GM19395 (cell line): ENCODE measurements around the gene MYBPHL.

Experiments
- ATAC-seq: cut with Tn5 transposase; IDR thresholded peaks from one replicate; pipeline ENCODE4 v1.9.1; 2021; ENCODE audit warnings: mild to moderate bottlenecking, moderate library complexity; ENCODE audit not compliant: unreplicated experiment

The MYBPHL gene

DNA sequence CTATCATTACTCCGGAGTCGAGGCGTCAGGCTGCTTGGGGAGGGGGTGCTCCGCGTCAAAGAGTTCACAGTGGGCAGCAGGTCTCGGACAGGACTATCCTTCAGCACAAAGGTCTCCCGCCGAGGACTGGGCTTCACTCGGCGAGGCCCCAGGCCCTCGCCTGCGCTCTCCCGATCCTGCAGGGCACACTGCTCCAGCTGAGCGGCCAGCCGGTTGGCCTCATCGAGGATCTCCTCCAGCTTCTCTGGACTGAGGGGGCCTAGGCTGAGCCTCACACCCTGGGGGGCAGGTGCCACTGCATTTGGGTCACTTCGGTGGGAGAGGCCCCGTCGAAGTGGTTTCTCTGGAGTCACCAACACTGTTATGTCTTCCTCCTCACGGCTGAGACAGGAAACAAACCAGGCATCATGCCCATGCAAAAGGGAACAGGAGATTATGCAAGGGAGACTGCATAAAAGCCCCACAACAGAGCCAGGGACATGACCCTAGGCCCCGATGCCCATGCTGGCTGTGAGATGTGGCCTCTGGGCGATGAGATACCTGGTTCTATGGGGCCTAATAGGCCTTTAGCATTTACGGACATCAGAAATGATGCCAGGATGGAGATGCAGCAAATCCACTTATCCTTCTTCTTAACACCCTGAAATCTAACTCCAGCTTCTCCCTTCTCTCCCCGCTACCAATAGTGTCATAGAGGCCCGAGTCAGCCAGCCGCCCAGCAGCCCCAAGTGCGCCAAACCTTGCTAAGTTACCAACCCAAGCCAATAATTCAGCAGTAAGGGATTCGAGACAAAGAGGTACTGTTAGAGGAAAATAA, 24.9 kb downstream of the MYBPHL start:
- no peak for ATAC-seq

DNA sequence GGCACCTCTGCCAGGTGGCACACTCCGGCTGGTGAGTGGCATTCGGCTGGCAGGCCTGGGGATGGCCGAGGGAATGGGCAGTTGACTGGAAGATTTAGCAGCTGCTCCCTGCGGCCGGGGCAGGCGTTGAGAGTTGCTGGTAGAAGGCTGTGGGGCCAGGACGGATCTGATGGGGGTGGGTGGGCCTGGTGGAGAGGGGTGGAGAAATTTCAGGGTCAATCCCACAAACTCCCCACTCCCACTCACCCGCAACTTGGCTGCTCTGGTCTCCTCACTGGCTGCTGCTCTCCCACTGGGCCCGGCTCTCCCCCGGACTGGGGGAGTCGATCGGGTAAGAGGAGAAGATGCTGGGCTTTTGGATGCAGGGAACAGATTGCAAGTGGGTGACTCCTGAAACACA, 25.9 kb downstream of the MYBPHL start:
- no peak for ATAC-seq

DNA sequence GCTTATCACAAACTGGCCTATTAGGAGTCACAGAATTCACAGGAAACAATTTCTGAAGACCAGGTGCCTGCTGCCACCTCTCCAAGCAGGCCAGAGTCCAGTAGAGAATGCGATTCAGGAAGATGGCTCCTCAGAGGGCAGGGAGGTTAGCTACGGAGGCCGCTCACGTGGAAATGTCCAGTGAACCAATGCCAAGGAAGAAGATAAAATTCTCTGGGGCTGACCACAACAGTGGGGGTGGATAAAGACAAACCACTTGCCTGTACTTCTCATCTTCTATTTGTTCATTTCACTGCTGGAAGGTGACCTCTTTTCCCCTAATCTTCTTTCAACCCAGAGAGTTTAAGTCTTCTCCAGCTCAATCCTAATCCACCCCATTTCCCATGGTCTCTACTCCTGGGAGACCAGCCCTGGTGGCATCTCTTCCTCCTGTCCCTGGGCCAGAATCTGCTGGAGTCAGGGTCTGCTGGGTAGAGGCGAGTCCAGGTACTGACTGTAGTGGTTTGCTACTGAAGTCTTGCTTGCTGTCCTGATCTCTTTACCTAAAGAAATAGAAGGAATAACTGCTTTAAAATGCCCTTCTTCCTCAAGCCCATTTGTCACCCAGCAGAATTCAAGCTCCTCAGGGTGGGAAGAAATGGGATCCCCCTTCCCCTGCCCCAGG, 27.1 kb downstream of the MYBPHL start:
- no peak for ATAC-seq

DNA sequence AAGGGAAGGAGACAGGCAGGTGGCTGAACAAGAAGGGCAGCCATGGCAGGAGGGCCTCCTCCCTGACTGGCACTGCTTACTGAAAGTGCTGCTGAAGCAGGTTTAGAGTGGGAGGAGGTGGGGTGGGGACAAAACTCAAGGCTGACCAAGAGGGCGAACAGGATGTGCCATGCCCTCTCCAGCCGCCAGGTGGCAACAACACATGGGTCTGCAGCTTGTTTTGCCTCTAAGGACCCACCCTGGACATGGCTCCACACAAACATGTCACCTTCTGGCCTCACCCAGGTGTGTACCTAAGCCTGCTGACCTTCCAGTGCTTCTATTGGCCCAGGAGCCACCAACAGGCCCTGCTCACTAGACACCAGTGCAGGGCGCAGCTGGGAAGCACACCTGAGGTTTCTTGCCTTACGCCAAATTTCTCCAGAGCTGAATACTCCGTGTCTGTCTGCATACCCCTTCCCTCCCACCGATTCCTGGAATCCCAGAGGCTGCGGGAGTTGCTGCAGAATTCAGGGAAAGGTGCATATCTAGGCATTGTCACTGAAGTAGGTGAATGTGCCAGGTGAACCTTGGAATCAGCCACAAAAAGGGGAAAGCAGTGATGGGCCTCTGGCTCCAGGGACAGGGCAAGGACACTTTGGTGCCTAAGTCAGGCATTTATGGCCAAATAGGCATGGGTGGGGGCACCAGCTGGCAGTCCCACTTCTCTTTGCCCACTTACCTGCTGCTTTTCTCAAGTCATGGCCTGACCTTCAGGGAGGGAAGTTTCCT, 29.2 kb downstream of the MYBPHL start:
- ATAC-seq, result peak; percentile 93

DNA sequence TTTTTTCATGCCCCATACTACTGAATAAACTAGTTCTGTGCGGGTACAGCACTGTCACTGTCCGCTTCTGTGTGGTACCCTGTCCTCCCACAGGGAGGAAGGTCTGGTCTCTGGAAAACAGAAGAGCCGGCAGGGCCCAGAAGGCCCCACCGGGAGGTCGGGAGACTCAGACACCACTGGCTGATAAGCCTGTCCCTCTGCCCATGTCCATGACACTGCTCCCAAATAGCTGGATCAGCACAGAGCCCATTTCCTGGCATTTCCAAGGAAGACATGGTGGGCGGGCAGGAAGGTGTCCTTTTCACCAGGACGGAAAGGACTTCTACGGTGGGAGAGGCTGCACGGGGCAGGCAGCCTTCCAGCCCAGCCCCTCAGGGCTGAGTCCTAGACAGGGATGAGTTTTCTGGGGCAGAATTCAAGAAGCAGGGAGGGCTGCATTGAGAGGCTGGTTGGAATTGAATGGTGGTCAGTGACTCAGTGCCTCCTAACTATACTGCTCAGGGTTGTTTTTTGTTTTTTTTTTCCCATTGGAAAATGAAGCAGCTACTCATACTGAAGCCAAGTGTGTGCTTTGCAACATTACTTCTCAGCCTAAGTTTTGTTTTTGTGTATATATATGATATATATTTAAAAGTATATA, 31.0 kb downstream of the MYBPHL start:
- no peak for ATAC-seq

DNA sequence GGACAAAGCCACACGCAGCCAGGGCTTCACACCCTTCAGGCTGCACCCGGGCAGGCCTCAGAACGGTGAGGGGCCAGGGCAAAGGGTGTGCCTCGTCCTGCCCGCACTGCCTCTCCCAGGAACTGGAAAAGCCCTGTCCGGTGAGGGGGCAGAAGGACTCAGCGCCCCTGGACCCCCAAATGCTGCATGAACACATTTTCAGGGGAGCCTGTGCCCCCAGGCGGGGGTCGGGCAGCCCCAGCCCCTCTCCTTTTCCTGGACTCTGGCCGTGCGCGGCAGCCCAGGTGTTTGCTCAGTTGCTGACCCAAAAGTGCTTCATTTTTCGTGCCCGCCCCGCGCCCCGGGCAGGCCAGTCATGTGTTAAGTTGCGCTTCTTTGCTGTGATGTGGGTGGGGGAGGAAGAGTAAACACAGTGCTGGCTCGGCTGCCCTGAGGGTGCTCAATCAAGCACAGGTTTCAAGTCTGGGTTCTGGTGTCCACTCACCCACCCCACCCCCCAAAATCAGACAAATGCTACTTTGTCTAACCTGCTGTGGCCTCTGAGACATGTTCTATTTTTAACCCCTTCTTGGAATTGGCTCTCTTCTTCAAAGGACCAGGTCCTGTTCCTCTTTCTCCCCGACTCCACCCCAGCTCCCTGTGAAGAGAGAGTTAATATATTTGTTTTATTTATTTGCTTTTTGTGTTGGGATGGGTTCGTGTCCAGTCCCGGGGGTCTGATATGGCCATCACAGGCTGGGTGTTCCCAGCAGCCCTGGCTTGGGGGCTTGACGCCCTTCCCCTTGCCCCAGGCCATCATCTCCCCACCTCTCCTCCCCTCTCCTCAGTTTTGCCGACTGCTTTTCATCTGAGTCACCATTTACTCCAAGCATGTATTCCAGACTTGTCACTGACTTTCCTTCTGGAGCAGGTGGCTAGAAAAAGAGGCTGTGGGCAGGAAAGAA, 32.0 kb downstream of the MYBPHL start:
- ATAC-seq, result no peak

DNA sequence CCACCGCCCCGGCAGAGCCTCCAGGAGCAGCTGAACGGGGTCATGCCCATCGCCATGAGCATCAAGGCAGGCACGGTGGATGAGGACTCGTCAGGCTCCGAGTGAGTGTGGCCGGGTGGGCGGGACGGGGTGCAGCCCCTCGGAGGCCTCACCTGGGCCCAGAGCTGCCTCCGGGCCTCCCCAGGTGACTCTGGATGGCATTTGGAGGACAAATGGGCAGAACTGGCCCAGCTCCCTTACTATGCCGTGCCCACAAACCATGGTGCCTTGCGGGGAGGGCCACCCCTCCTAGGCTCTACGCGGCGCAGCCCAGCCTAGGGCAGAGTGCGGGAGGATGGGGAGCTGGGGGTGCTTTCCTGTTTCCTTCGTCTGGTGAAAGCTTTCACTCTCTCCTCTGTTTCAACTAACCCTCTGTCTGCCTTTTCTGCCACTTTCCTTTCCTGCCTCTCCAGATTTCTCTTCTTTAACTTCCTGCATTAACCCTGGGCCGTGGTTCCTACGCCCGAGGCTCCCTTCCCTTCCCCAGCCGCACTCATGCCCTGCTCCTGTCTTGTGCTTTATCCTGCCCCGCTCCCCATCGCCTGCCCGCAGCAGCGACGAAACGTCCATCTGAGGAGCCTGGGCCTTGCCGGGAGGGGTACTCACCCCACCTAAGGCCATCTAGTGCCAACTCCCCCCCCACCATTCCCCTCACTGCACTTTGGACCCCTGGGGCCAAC, 33.1 kb downstream of the MYBPHL start:
- ATAC-seq, result no peak

DNA sequence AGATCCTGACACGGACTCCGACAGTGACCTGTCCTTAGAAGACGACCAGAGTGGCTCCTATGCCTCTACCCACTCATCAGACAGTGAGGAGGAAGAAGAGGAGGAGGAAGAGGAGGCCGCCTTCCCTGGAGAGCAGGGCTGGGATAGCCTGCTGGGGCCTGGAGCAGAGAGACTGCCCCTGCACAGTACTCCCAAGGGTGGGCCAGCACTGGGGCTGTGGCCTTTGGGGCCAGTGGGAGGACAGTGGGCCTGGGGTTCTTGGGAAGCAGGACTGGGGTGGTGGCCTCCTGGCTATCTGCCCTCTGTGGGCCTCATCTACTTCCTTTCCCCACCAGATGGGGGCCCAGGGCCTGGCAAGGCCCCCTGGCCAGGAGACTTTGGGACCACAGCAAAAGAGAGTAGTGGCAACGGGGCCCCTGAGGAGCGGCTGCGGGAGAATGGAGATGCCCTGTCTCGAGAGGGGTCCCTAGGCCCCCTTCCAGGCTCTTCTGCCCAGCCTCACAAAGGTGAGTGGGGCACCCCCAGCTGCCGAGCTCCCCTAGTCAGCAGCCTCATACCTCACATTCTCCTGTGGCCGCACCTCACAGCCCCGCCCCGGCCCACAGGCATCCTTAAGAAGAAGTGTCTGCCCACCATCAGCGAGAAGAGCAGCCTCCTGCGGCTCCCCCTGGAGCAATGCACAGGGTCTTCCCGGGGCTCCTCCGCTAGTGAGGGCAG, 33.8 kb downstream of the MYBPHL start:
- no peak for ATAC-seq

DNA sequence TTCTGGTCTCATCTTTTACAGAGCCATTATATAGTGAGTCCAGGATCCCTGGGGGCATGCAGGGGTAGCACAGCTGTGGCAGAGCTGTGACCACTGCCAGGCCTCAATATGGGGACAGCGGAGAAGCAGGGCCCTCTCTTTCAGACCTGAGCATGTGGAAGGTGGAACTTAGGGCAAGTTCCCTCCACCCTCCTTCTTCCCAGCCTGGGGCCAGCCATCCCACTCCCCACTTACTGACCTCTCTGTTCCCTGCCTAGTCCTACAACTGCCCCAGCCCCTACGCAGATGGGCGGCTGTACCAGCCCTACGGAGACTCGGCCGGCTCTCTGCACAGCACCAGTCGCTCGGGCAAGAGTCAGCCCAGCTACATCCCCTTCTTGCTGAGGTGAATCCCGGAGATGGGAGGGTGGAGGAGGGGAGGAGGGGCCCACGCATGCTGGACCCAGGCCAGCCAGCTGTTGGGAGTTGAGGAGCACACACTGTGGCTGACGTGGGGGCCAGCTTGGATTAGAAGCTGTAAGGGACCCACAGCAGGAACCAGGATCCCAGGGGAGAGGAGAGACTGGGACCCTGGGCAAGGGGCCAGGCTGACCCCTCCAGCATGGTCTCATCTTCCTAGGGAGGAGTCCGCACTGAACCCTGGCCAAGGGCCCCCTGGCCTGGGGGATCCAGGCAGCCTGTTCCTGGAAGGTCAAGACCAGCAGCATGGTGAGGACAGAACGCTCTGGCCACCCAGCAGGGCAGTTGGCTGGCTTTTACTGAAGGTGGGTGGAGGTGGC, 34.6 kb downstream of the MYBPHL start:
- no peak for ATAC-seq

DNA sequence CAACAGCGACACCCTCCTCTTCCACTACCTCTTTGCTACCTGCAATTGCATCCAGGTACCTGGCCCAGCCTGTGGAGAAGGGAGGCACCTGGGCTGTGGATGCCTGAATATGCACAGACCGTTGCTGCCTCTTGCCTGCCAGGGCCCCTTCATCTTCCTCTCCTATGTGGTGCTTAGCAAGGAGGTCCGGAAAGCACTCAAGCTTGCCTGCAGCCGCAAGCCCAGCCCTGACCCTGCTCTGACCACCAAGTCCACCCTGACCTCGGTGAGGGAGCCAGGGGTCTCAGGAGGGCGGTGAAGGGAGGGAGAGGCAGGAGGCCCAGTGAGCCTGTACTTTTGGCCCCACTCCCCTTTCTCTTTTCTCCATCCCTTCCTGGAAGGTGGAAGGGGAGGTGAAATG, 35.4 kb downstream of the MYBPHL start:
- ATAC-seq, result no peak

DNA sequence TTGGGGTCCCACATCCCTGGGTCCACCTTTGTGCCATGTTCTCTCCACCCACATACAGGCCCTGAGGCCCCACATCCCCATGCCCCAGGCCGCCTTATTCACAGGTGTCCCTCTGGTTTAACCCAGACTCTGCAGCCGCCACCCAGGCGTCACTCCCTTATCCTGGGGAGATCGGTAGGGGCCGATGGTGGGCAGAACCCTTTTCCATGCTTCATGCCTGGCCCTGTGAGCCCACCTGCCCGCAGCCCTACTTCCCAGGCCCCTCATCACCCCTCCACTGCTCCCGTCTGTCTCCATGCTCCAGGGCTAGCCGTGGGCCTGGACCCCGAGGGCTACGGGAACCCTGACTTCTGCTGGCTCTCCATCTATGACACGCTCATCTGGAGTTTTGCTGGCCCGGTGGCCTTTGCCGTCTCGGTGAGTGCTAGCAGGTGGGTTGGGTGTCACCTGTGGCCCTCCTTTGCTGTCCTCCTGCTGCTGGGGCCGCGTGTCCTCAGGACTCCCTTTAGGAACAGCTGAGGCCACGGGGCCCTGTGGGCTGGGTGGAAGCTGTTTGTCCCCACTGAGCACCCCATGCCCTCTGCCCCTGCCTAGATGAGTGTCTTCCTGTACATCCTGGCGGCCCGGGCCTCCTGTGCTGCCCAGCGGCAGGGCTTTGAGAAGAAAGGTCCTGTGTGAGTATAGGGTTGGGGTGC, 36.0 kb downstream of the MYBPHL start:
- no peak for ATAC-seq

DNA sequence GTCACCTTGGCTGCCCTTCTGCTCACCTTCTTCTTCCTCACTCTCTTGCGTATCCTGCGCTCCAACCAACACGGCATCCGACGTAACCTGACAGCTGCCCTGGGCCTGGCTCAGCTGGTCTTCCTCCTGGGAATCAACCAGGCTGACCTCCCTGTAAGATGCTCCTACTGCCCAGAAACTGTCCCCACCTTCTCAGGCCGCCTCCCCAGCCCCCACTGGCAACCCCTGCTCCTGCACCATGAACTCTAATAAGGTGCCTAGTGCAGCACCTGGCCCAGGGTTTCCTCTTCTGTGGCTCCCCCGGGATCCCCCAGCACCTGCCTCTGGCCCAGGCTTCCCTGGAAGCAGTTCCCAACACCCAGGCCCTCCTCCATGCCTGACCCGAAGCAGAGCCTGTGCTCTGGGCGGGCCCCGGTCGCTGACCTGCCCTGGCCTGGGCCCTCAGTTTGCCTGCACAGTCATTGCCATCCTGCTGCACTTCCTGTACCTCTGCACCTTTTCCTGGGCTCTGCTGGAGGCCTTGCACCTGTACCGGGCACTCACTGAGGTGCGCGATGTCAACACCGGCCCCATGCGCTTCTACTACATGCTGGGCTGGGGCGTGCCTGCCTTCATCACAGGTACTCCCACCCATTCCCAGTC, 36.7 kb downstream of the MYBPHL start:
- ATAC-seq, result no peak

DNA sequence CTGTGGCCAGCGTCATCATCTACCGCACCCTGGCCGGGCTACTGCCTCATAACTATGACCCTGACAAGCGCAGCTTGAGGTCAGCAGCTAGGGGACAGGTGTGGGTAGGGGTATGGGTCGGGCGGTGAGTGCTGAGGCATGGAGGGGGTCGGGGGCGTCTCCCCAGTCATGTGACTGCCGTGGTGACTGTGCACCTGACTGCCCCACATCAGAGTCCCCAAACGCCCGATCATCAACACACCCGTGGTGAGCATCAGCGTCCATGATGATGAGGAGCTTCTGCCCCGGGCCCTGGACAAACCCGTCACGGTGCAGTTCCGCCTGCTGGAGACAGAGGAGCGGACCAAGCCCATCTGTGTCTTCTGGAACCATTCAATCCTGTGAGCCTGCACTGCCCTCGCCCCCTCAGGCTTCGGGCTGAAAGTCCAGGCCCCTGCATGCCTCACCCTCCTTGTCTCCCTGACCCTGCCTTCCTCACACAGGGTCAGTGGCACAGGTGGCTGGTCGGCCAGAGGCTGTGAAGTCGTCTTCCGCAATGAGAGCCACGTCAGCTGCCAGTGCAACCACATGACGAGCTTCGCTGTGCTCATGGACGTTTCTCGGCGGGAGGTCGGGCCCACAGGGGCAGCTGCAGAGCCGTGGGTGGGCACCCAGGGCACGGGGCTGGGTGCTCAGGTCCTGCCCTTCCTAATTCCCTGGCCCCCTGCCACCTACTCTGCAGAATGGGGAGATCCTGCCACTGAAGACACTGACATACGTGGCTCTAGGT, 37.4 kb downstream of the MYBPHL start:
- ATAC-seq, result no peak

DNA sequence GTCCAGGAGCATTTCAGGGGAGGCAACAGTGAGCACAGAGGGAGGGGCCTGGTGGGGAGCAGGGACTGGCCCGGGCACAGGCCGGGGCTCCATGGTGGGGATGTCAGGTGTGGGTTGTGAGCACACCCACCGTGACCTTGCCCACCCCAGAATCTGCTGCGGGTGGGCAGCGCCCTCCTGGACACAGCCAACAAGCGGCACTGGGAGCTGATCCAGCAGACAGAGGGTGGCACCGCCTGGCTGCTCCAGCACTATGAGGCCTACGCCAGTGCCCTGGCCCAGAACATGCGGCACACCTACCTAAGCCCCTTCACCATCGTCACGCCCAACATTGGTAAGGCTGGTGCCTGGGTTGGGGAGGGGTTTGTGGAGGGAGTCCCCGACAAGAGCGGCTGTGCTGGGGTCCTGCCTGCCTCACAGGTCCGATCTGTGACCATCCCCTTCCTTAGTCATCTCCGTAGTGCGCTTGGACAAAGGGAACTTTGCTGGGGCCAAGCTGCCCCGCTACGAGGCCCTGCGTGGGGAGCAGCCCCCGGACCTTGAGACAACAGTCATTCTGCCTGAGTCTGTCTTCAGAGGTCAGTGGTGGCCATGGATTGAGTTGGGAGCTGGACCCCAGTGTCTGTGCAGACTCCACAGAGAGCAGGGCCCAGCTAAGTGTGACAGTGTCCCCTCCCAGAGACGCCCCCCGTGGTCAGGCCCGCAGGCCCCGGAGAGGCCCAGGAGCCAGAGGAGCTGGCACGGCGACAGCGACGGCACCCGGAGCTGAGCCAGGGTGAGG, 38.2 kb downstream of the MYBPHL start:
- no peak for ATAC-seq

DNA sequence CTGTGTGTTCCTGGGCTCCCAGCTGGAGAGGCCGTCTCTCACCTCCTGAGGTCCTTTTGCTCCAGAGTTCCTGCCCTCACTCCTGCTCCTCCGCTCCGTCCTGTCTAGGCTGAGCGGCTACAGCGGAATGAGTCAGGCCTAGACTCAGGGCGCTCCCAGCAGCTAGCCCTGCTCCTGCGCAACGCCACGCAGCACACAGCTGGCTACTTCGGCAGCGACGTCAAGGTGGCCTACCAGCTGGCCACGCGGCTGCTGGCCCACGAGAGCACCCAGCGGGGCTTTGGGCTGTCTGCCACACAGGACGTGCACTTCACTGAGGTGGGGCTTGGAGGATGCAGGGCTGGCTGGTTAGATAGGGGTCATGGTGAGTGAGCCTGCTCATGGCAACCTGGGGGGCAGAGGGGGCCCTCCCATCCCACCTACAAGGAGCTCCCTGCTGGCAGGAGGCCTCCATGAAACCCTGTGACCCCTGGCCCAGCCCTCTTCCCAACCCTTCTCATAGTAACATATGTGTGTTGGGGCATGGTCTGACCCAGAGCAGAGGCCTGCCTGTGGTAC, 39.0 kb downstream of the MYBPHL start:
- no peak for ATAC-seq
